BLaER1 (cell line): ENCODE results near the gene FAT4.

Source experiments
- H3K27ac ChIP-seq: shearing (Covaris generic); formaldehyde crosslinking; 2 replicates; pipeline ENCODE4 v1.8.1; 2022
- H3K27me3 ChIP-seq: shearing (Covaris generic); formaldehyde crosslinking; 2 replicates; pipeline ENCODE4 v1.8.1; 2022
- H3K36me3 ChIP-seq: shearing (Covaris generic); formaldehyde crosslinking; 2 replicates; pipeline ENCODE4 v1.8.1; 2022
- H3K4me1 ChIP-seq: shearing (Covaris generic); formaldehyde crosslinking; 2 replicates; pipeline ENCODE4 v1.8.1; 2022
- H3K4me2 ChIP-seq: shearing (Covaris generic); formaldehyde crosslinking; 2 replicates; pipeline ENCODE4 v1.8.1; 2022
- H3K4me3 ChIP-seq: shearing (Covaris generic); formaldehyde crosslinking; 2 replicates; pipeline ENCODE4 v1.8.1; 2022
- H3K9ac ChIP-seq: shearing (Covaris generic); formaldehyde crosslinking; 2 replicates; pipeline ENCODE4 v1.8.1; 2022
- H3K9me3 ChIP-seq: shearing (Covaris generic); formaldehyde crosslinking; 2 replicates; pipeline ENCODE4 v1.8.1; 2022
- H4K20me1 ChIP-seq: shearing (Covaris generic); formaldehyde crosslinking; 2 replicates; pipeline ENCODE4 v1.8.1; 2022
- Cebpa-rat ChIP-seq: shearing (Covaris generic); IDR thresholded peaks from 2 replicates; pipeline ENCODE4 v1.8.1; 2022

The FAT4 gene

GRCh38 chr4:125359960-125360634 is 45.3 kb downstream of the FAT4 start:
- Histone ChIP-seq H3K4me3 (no peak overlapping the region), H3K27ac (no peak overlapping the region), H3K36me3 (no peaks in the 10 kb centered on the region), H3K9ac (no peak overlapping the region), H3K4me1 (no peaks in the 10 kb centered on the region), H3K4me2 (no peak overlapping the region), H3K27me3 (no peaks in the 10 kb centered on the region), H3K9me3 (no peaks in the 10 kb centered on the region), H4K20me1 (no peaks in the 10 kb centered on the region)
- no peak for TF ChIP-seq Cebpa-rat

GRCh38 chr4:125360727-125361126 is 46.0 kb downstream of the FAT4 start:
- no peaks in the 10 kb centered on the region for H3K36me3 ChIP-seq
- TF ChIP-seq Cebpa-rat, result no peak
- no peaks in the 10 kb centered on the region for H3K4me1 ChIP-seq
- H3K9ac ChIP-seq, result no peak overlapping the region
- H3K4me3 ChIP-seq, result no peak overlapping the region
- H3K27me3 ChIP-seq, result no peaks in the 10 kb centered on the region
- no peak overlapping the region for H3K4me2 ChIP-seq
- no peak overlapping the region for H3K27ac ChIP-seq
- no peaks in the 10 kb centered on the region for H4K20me1 ChIP-seq
- H3K9me3 ChIP-seq, result no peaks in the 10 kb centered on the region
